NCI-H345 (cell line): ENCODE data around the gene FAM20B.
A peak's percentile ranks its signal among the peaks of the same experiment; 100 is the strongest.

Experiments
- DNase-seq: peaks from one replicate; lab custom pipeline; 2025; lab: John Stamatoyannopoulos, UW

The FAM20B gene

GRCh38 chr1:179048339-179049124 is 22.8 kb downstream of the FAM20B start:
- no peak for DNase-seq

GRCh38 chr1:179052776-179053175 is 27.1 kb downstream of the FAM20B start:
- no peak for DNase-seq

GRCh38 chr1:179053486-179053885 is 27.8 kb downstream of the FAM20B start:
- DNase-seq, result no peak

GRCh38 chr1:179055937-179056336 is 30.2 kb downstream of the FAM20B start:
- DNase-seq, result no peak

GRCh38 chr1:179058487-179059483 is 33.1 kb downstream of the FAM20B start:
- no peak for DNase-seq

GRCh38 chr1:179061360-179062282 is 35.9 kb downstream of the FAM20B start:
- DNase-seq, result no peak

GRCh38 chr1:179066471-179066870 is 40.8 kb downstream of the FAM20B start:
- no peak for DNase-seq

GRCh38 chr1:179077396-179077795 is 51.7 kb downstream of the FAM20B start:
- no peak for DNase-seq

- DNase-seq, result peak; percentile 73
Measured at GRCh38 chr1:179079113-179079761, 53.5 kb downstream of the FAM20B start.

GRCh38 chr1:179080866-179081686 is 55.4 kb downstream of the FAM20B start:
- DNase-seq, result no peak

GRCh38 chr1:179081687-179082332 is 56.1 kb downstream of the FAM20B start, which contains the start of gene TOR3A:
TSS of gene TOR3A (plus strand) at chr1:179082070. CDS start at chr1:179082129, 59 bp downstream.
- DNase-seq, result peak; percentile 80

GRCh38 chr1:179082333-179082998 is 56.8 kb downstream of the FAM20B start:
- peak; percentile 16 for DNase-seq

GRCh38 chr1:179082999-179083335 is 57.3 kb downstream of the FAM20B start:
- DNase-seq, result no peak

GRCh38 chr1:179083533-179083932 is 57.8 kb downstream of the FAM20B start:
- DNase-seq, result no peak

- DNase-seq, result no peak
Measured at GRCh38 chr1:179087665-179088064, 62.0 kb downstream of the FAM20B start.

GRCh38 chr1:179089827-179090482 is 64.3 kb downstream of the FAM20B start:
- no peak for DNase-seq

GRCh38 chr1:179090522-179090921 is 64.8 kb downstream of the FAM20B start:
- DNase-seq, result no peak

- no peak for DNase-seq
Measured at GRCh38 chr1:179090923-179091322, 65.2 kb downstream of the FAM20B start.

- peak; percentile 43 for DNase-seq
Measured at GRCh38 chr1:179091691-179092165, 66.0 kb downstream of the FAM20B start.
